H1 (cell line): ENCODE measurements around the gene PPM1M. TPM values are rescaled to one million over a fixed set of nuclear protein-coding genes. Genes with fewer than 3 reads are reported as not detected.

Experiments
- CTCF ChIA-PET: fragments of 300-600 bp; sonication (Branson Sonifier 250); formaldehyde crosslinking; loops from one replicate; lab custom pipeline; 2021; ENCODE audit not compliant: partially characterized antibody; lab: Charles Lee
- POLR2A ChIA-PET: fragments of 300-600 bp; sonication (Branson Sonifier 250); formaldehyde crosslinking; loops from one replicate; lab custom pipeline; 2021; ENCODE audit warnings: inconsistent platforms; ENCODE audit not compliant: partially characterized antibody; lab: Charles Lee
- DNase-seq, 2 experiments: peaks; one replicate each; pipeline versions ENCODE4 v3.0.0 to v3.0.0-alpha.2; 2010 to 2022; ENCODE audit warnings: low spot score in 2 of 2, low read depth in 1 of 2, mixed read lengths in 1 of 2
- FAIRE-seq: peaks from 2 replicates; lab custom pipeline; 2011; peaks lifted over from hg19 to GRCh38; lab: Jason Lieb, UNC
- H2AFZ ChIP-seq: 2 replicates; pipeline ENCODE4 v1.8.1; 2012; ENCODE audit warnings: low read length, inconsistent platforms
- H2AK5ac ChIP-seq: 2 replicates; pipeline ENCODE4 v1.6.1; 2013; ENCODE audit warnings: low read depth, low read length
- H2BK120ac ChIP-seq: replicated peaks from 2 replicates; pipeline ENCODE3; 2013; ENCODE audit warnings: low read depth, low read length, inconsistent platforms
- H2BK12ac ChIP-seq: 2 replicates; pipeline ENCODE4 v1.6.1; 2013; ENCODE audit warnings: low read depth, low read length
- H2BK15ac ChIP-seq: 2 replicates; pipeline ENCODE4 v1.6.1; 2013; ENCODE audit warnings: low read length
- H2BK20ac ChIP-seq: 2 replicates; pipeline ENCODE4 v1.6.1; 2013; ENCODE audit warnings: low read length
- H2BK5ac ChIP-seq: 2 replicates; pipeline ENCODE4 v1.6.1; 2013; ENCODE audit warnings: low read depth, low read length
- H3K14ac ChIP-seq: 2 replicates; pipeline ENCODE4 v1.6.1; 2013; ENCODE audit warnings: inconsistent platforms; ENCODE audit not compliant: insufficient read length
- H3K18ac ChIP-seq: 2 replicates; pipeline ENCODE4 v1.6.1; 2013; ENCODE audit warnings: low read length; ENCODE audit errors: extremely low read depth
- H3K23ac ChIP-seq: 2 replicates; pipeline ENCODE4 v1.6.1; 2013; ENCODE audit warnings: inconsistent platforms; ENCODE audit not compliant: insufficient read length
- H3K23me2 ChIP-seq: 2 replicates; pipeline ENCODE4 v1.6.1; 2013; ENCODE audit warnings: low read depth, low read length
- H3K27ac ChIP-seq: 2 replicates; pipeline ENCODE4 v1.6.1; 2011; ENCODE audit warnings: low read depth, low read length, inconsistent platforms
- H3K27me3 ChIP-seq, 4 experiments: replicated peaks in 1 of 4; 1 replicate in 1 of 4; 2 replicates in 3 of 4; pipeline versions ENCODE4 v1.6.1 to v1.8.1; 2011 to 2013; ENCODE audit warnings: low read length in 3 of 4, mild to moderate bottlenecking in 3 of 4, inconsistent platforms in 2 of 4, mixed read lengths in 2 of 4, moderate library complexity in 1 of 4; ENCODE audit not compliant: control insufficient read depth in 3 of 4, insufficient read depth in 3 of 4; ENCODE audit errors: extremely low read depth in 1 of 4
- H3K36me3 ChIP-seq, 4 experiments: 2 replicates each; pipeline versions ENCODE4 v1.6.1 to v1.8.1; 2011 to 2013; ENCODE audit warnings: mild to moderate bottlenecking in 4 of 4, low read length in 3 of 4, moderate library complexity in 2 of 4, control low read depth in 1 of 4, inconsistent platforms in 1 of 4; ENCODE audit not compliant: insufficient read depth in 4 of 4, control insufficient read depth in 2 of 4
- H3K4ac ChIP-seq: replicated peaks from 2 replicates; pipeline ENCODE3; 2013; ENCODE audit warnings: low read length, low read depth, mixed read lengths, inconsistent platforms; ENCODE audit not compliant: insufficient read length
- H3K4me1 ChIP-seq, 4 experiments: replicated peaks in 1 of 4; 1 replicate in 1 of 4; 2 replicates in 3 of 4; pipeline versions ENCODE4 v1.6.1 to v1.8.1; 2011 to 2013; ENCODE audit warnings: low read length in 3 of 4, inconsistent platforms in 2 of 4, mixed read lengths in 1 of 4; ENCODE audit not compliant: insufficient read depth in 4 of 4, control insufficient read depth in 3 of 4
- H3K4me2 ChIP-seq, 2 experiments: 2 replicates each; pipeline versions ENCODE4 v1.6.1 to v1.8.1; 2011 to 2013; ENCODE audit warnings: low read depth in 2 of 2, low read length in 2 of 2, control low read depth in 1 of 2, inconsistent platforms in 1 of 2, mild to moderate bottlenecking in 1 of 2; ENCODE audit not compliant: insufficient read depth in 1 of 2
- H3K4me3 ChIP-seq, 4 experiments: fragments of 200-600, 300-600 bp in 1 of 4; sonication (generic), shearing (Covaris generic), sonication (Bioruptor Twin) in 1 of 4; 2 replicates each; pipeline versions ENCODE4 v1.5.1 to v1.8.1; 2011 to 2016; ENCODE audit warnings: low read length in 4 of 4, low read depth in 3 of 4, control low read depth in 2 of 4, inconsistent platforms in 2 of 4, mild to moderate bottlenecking in 2 of 4, mixed read lengths in 1 of 4, moderate library complexity in 1 of 4; ENCODE audit not compliant: insufficient read depth in 2 of 4; ENCODE audit errors: extremely low read depth in 1 of 4
- H3K56ac ChIP-seq: replicated peaks from 2 replicates; pipeline ENCODE3; 2013; ENCODE audit warnings: low read depth, mild to moderate bottlenecking, mixed read lengths, low read length, inconsistent platforms; ENCODE audit not compliant: insufficient read length
- H3K79me1 ChIP-seq: 2 replicates; pipeline ENCODE4 v1.6.1; 2013; ENCODE audit warnings: low read depth, low read length, control low read depth
- H3K79me2 ChIP-seq, 2 experiments: 2 replicates each; pipeline versions ENCODE4 v1.6.1 to v1.8.1; 2012 to 2013; ENCODE audit warnings: low read length in 2 of 2, mild to moderate bottlenecking in 2 of 2, inconsistent platforms in 1 of 2; ENCODE audit not compliant: insufficient read depth in 2 of 2, control insufficient read depth in 1 of 2
- H3K9ac ChIP-seq, 4 experiments: replicated peaks in 1 of 4; 1 replicate in 1 of 4; 2 replicates in 3 of 4; pipeline versions ENCODE4 v1.6.1 to v1.8.1; 2011 to 2013; ENCODE audit warnings: low read depth in 3 of 4, low read length in 3 of 4, control low read depth in 2 of 4, mild to moderate bottlenecking in 2 of 4, moderate library complexity in 2 of 4, inconsistent platforms in 1 of 4; ENCODE audit errors: extremely low read depth in 1 of 4
- H3K9me3 ChIP-seq, 2 experiments: 2 replicates each; pipeline versions ENCODE4 v1.6.1 to v1.8.1; 2012 to 2013; ENCODE audit warnings: mild to moderate bottlenecking in 2 of 2, moderate library complexity in 2 of 2, control low read depth in 1 of 2, inconsistent platforms in 1 of 2, low read depth in 1 of 2, low read length in 1 of 2, mixed read lengths in 1 of 2; ENCODE audit not compliant: insufficient read depth in 2 of 2
- H4K20me1 ChIP-seq, 2 experiments: replicated peaks in 1 of 2; 2 replicates each; pipeline versions ENCODE3 to v1.8.1; 2011 to 2013; ENCODE audit warnings: inconsistent platforms in 2 of 2, low read length in 2 of 2, mild to moderate bottlenecking in 1 of 2; ENCODE audit not compliant: insufficient read depth in 2 of 2, control insufficient read depth in 1 of 2
- H4K5ac ChIP-seq: 2 replicates; pipeline ENCODE4 v1.6.1; 2013; ENCODE audit warnings: low read length, low read depth, mixed read lengths, inconsistent platforms; ENCODE audit not compliant: insufficient read length
- H4K8ac ChIP-seq: 2 replicates; pipeline ENCODE4 v1.8.0; 2013; ENCODE audit warnings: mild to moderate bottlenecking, moderate library complexity, low read length, inconsistent platforms; ENCODE audit not compliant: insufficient read depth; ENCODE audit errors: extremely low read depth
- H4K91ac ChIP-seq: replicated peaks from 2 replicates; pipeline ENCODE3; 2013; ENCODE audit warnings: low read length, mixed read lengths, inconsistent platforms; ENCODE audit not compliant: insufficient read length
- ASH2L ChIP-seq: fragments of 200-600, 300-600 bp; sonication (generic); IDR thresholded peaks from one replicate; pipeline ENCODE4 v1.7.1; 2017; ENCODE audit warnings: low read length
- CBX8 ChIP-seq: fragments of 300-800, 300-1000 bp; sonication (generic); IDR thresholded peaks from 2 replicates; pipeline ENCODE4 v1.7.1; 2016; ENCODE audit warnings: low read depth, low read length, borderline replicate concordance
- EZH2 ChIP-seq: fragments of 200-600 bp; sonication (generic); IDR thresholded peaks from 2 replicates; pipeline ENCODE4 v1.7.1; 2012; ENCODE audit warnings: low read depth, mild to moderate bottlenecking, moderate library complexity, low read length, inconsistent platforms; ENCODE audit not compliant: severe bottlenecking
- FOSL1 ChIP-seq: IDR thresholded peaks from 2 replicates; pipeline ENCODE4 v1.6.1; 2011; ENCODE audit warnings: mild to moderate bottlenecking, low read depth, low read length, moderate library complexity; ENCODE audit not compliant: insufficient read depth
- SP4 ChIP-seq: IDR thresholded peaks from 2 replicates; pipeline ENCODE4 v1.6.1; 2012; ENCODE audit warnings: low read length, inconsistent platforms
- WGBS, 2 experiments: shearing (Covaris generic) in 1 of 2; methylation state at CpG; one replicate each; pipeline versions ENCODE4 v1.1.6 to v1.1.7; 2013 to 2015; ENCODE audit warnings: low lambda C conversion rate in 2 of 2, mixed read lengths in 2 of 2, inconsistent platforms in 1 of 2, low coverage in 1 of 2, missing lambda C conversion rate in 1 of 2; ENCODE audit not compliant: insufficient replicate concordance in 2 of 2, insufficient coverage in 1 of 2, insufficient read length in 1 of 2; ENCODE audit errors: extremely low coverage in 1 of 2, missing lambda C conversion rate in 1 of 2; 5-methylcytosine and 5-hydroxymethylcytosine counted together
- polyA plus RNA-seq, 7 experiments: library from polyadenylated mRNA; depleted of rRNA in 3 of 7; stranded (reverse) in 5 of 7; unstranded in 2 of 7; fragments of >200 nt in 5 of 7; fragments of 200-250 nt in 2 of 7; gene quantifications; 1 replicate in 5 of 7; 2 replicates in 1 of 7; 4 replicates in 1 of 7; pipeline versions ENCODE4 v1.2.1 to v1.2.3, GENCODE V29; 2011 to 2013; ENCODE audit warnings: missing spikeins in 2 of 7, mixed read lengths in 2 of 7
- total RNA-seq: library from RNA; stranded (reverse); fragmentation: NEBNext Ultra II Directional; extraction: Animal tissue kit (Norgen Biotek cat#: 25700); gene quantifications from 2 replicates; pipeline ENCODE4 v1.2.1, GENCODE V29; 2021
- TF ChIP-seq, protein P1 (sequence below): IDR thresholded peaks from 2 replicates; pipeline ENCODE4 v1.6.1; 2011; ENCODE audit warnings: low read depth, mild to moderate bottlenecking, low read length; ENCODE audit not compliant: insufficient read depth
- TF ChIP-seq, protein P2 (sequence below): IDR thresholded peaks from 2 replicates; pipeline ENCODE4 v1.6.1; 2011; ENCODE audit warnings: low read length, improper control_type of control experiment
- TF ChIP-seq, protein P3 (sequence below): IDR thresholded peaks from 2 replicates; pipeline ENCODE4 v1.6.1; 2012; ENCODE audit warnings: inconsistent platforms

The PPM1M gene
- total and polyA plus RNA-seq, 2 of the 8 experiments (the other 6 are each of a cell fraction or from before 2014, with no cell fraction given) = 5.2 to 6.3 TPM

DNA sequence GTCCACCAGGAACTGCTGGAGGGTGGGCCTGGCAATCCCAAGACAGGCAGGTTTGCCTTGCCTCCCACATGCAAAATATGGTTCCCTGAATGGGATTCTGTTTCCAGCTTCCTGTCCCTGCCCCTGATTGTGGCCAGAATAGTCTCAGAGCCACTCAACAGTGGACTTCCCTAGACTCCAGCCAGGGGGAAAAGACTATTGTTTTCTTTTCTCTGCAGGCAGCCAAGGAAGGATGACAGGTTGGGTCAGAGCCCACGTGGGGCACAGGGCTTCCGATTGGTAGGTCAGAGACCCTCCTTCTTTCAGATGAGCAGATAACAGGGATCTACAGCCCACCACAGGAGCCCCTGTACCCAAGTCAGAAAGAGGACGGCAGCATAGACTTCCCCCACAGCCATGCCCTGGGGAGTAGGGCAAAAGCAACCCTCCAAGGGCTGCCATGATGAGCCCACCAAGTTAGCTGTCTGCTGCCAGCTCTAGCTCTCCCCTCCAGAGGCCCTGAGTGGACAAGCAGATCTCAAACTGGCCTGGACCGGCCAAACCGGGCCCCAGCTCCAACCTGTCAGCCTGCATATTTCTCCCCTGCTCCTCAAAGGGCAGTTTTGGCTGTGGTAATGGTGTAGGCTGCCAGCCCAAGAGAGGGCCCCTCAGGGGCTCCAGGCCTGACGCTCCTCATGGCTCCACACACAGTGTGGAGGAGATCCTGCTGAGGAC, 26.5 kb upstream of the PPM1M start:
- TF ChIP-seq, protein P1, sequence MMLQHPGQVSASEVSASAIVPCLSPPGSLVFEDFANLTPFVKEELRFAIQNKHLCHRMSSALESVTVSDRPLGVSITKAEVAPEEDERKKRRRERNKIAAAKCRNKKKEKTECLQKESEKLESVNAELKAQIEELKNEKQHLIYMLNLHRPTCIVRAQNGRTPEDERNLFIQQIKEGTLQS = no peak
- TF ChIP-seq, protein P2, sequence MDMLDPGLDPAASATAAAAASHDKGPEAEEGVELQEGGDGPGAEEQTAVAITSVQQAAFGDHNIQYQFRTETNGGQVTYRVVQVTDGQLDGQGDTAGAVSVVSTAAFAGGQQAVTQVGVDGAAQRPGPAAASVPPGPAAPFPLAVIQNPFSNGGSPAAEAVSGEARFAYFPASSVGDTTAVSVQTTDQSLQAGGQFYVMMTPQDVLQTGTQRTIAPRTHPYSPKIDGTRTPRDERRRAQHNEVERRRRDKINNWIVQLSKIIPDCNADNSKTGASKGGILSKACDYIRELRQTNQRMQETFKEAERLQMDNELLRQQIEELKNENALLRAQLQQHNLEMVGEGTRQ = no peak
- TF ChIP-seq SP4 = no peak
- TF ChIP-seq CBX8 = no peak
- no peak for TF ChIP-seq FOSL1
- no peak for TF ChIP-seq ASH2L
- TF ChIP-seq, protein P3, sequence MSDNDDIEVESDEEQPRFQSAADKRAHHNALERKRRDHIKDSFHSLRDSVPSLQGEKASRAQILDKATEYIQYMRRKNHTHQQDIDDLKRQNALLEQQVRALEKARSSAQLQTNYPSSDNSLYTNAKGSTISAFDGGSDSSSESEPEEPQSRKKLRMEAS = no peak
- TF ChIP-seq EZH2 = no peak
- no peak overlapping the region for H4K8ac ChIP-seq
- no peak overlapping the region for H3K23ac ChIP-seq
- H4K20me1 ChIP-seq = no peaks in the 10 kb centered on the region
- ChIA-PET CTCF (interaction anchor here (0.7 to 20.4 kb wide), 30 partner anchors 9 to 291 kb away, joined by 3 to 336 read pairs (median 4); partner anchors contain the start of genes TNNC1 and TWF2), POLR2A (interaction anchor here (0.8 to 2.4 kb wide), 5 partner anchors 13 to 223 kb away, joined by 3 to 7 read pairs (median 5); partner anchors contain the start of genes PPM1M and RPL29)
- H3K9me3 ChIP-seq = no peaks in the 10 kb centered on the region
- peaks cover 0 to 2% (median 0%) of the 10 kb centered on the region in 4 experiments; a peak in 2 of 7 replicates for H3K4me1 ChIP-seq
- WGBS, 2 experiments = 75% methylated on average over 6 of the region's 6 CpGs; no CpG with 5 or more reads in 1 of the 2 experiments
- no peak overlapping the region for H3K9ac ChIP-seq
- no peak overlapping the region for H2AK5ac ChIP-seq
- no peaks in the 10 kb centered on the region for H3K79me1 ChIP-seq
- no peak overlapping the region for H2BK20ac ChIP-seq
- no peak overlapping the region for H2BK120ac ChIP-seq
- H3K27ac ChIP-seq = no peak overlapping the region
- no peak overlapping the region for H2AFZ ChIP-seq
- no peak overlapping the region for H4K91ac ChIP-seq
- no peaks in the 10 kb centered on the region for H3K79me2 ChIP-seq
- H3K4me3 ChIP-seq = no peak overlapping the region
- H2BK15ac ChIP-seq = peak overlapping the region; percentile 61; the same call in 1 of the 2 replicates
- no peaks in the 10 kb centered on the region for H3K23me2 ChIP-seq
- H2BK5ac ChIP-seq = no peak overlapping the region
- no peak overlapping the region for H3K4me2 ChIP-seq
- DNase-seq (no peak), FAIRE-seq (no peak)
- no peak overlapping the region for H3K56ac ChIP-seq
- no peak overlapping the region for H4K5ac ChIP-seq
- no peak overlapping the region for H3K4ac ChIP-seq
- no peaks in the 10 kb centered on the region for H3K27me3 ChIP-seq
- H2BK12ac ChIP-seq = no peak overlapping the region
- H3K14ac ChIP-seq = no peak overlapping the region
- peaks cover 0 to 11% (median 9%) of the 10 kb centered on the region in 4 experiments; a peak in 6 of 8 replicates for H3K36me3 ChIP-seq
- no peak overlapping the region for H3K18ac ChIP-seq
